IPS-NIHi11 (cell line): ENCODE results near the gene PLCL2.

Source experiments
- DNase-seq: peaks from one replicate; pipeline ENCODE4 v3.0.0; 2012; ENCODE audit warnings: mixed read lengths, low spot score

PLCL2 gene

GRCh38 chr3:16865335-16865734 lies 19.4 kb upstream of the PLCL2 start:
- no peak for DNase-seq

- DNase-seq, result no peak
Measured at GRCh38 chr3:16866571-16866970, 18.2 kb upstream of the PLCL2 start.

- no peak for DNase-seq
Measured at GRCh38 chr3:16868513-16868912, 16.2 kb upstream of the PLCL2 start.

- DNase-seq, result no peak
Measured at GRCh38 chr3:16869261-16870005, 15.3 kb upstream of the PLCL2 start.

- no peak for DNase-seq
Measured at GRCh38 chr3:16871915-16872842, 12.6 kb upstream of the PLCL2 start.

- DNase-seq, result no peak
Measured at GRCh38 chr3:16873872-16874271, 10.9 kb upstream of the PLCL2 start.

- DNase-seq, result no peak
Measured at GRCh38 chr3:16875876-16876550, 8.7 kb upstream of the PLCL2 start.

- DNase-seq, result no peak
Measured at GRCh38 chr3:16877505-16877904, 7.2 kb upstream of the PLCL2 start.

GRCh38 chr3:16877911-16878310 lies 6.8 kb upstream of the PLCL2 start:
- DNase-seq, result no peak

- no peak for DNase-seq
Measured at GRCh38 chr3:16881896-16882630, 2.7 kb upstream of the PLCL2 start.

- DNase-seq, result peak; percentile 21
Measured at GRCh38 chr3:16883057-16883722, 1.6 kb upstream of the PLCL2 start.

- no peak for DNase-seq
Measured at GRCh38 chr3:16883723-16884083, 1.1 kb upstream of the PLCL2 start.

- DNase-seq, result peak; percentile 98
Measured at GRCh38 chr3:16884084-16884747, 539 bp upstream of the PLCL2 start.

- no peak for DNase-seq
Measured at GRCh38 chr3:16885593-16886302, 993 bp downstream of the PLCL2 start.

GRCh38 chr3:16886303-16886683 lies 1.5 kb downstream of the PLCL2 start:
- DNase-seq, result no peak

GRCh38 chr3:16887130-16887529 lies 2.4 kb downstream of the PLCL2 start:
- no peak for DNase-seq

- no peak for DNase-seq
Measured at GRCh38 chr3:16888356-16888755, 3.6 kb downstream of the PLCL2 start.

GRCh38 chr3:16888785-16889607 lies 4.2 kb downstream of the PLCL2 start:
- DNase-seq, result no peak

GRCh38 chr3:16890597-16891333 lies 6.0 kb downstream of the PLCL2 start:
- DNase-seq, result no peak
